ENCODE measurements around the gene GRID1. TPM values are rescaled to one million over a fixed set of nuclear protein-coding genes. Genes with fewer than 3 reads are reported as not detected.

Gene GRID1
- total and polyA plus RNA-seq, 8 donors = 0.31 to 8.5 (median 1.0) TPM; not detected in 1

GRCh38 chr10:85612378-85612775 is 754.2 kb downstream of the GRID1 start:
- no peak for TF ChIP-seq POLR2AphosphoS5 (IDR thresholded peaks at IDR 0.05)
- DNase-seq = peak in 1 of 2 donors; percentile 32
- H3K9me3 ChIP-seq = peaks cover 0 to 5% (median 3%) of the 10 kb centered on the region in 4 donors
- H3K4me1 ChIP-seq = no peaks in the 10 kb centered on the region
- H3K4me3 ChIP-seq = no peak overlapping the region
- no peak overlapping the region for H3K27ac ChIP-seq
- no peaks in the 10 kb centered on the region for H3K27me3 ChIP-seq
- WGBS, 5 donors = 58 to 75% (median 69%) methylated on average over 3 of the region's 3 CpGs
- no peaks in the 10 kb centered on the region for H3K36me3 ChIP-seq
- intact Hi-C loops (cut with DNase I; ENCODE audit: low total_unique reads) = no loop called here

GRCh38 chr10:85611746-85612377 is 754.7 kb downstream of the GRID1 start:
- Histone ChIP-seq H3K36me3 (no peaks in the 10 kb centered on the region), H3K9me3 (peaks cover 0 to 5% (median 3%) of the 10 kb centered on the region in 4 donors), H3K4me1 (no peaks in the 10 kb centered on the region), H3K27me3 (no peaks in the 10 kb centered on the region), H3K27ac (no peak overlapping the region), H3K4me3 (no peak overlapping the region)
- WGBS, 5 donors = 77 to 84% (median 80%) methylated on average over 7 of the region's 7 CpGs
- intact Hi-C loops (cut with DNase I; ENCODE audit: low total_unique reads) = no loop called here
- no peak for TF ChIP-seq POLR2AphosphoS5 (IDR thresholded peaks at IDR 0.05)
- no peak for TF ChIP-seq EP300 (IDR thresholded peaks at IDR 0.05)
- TF ChIP-seq POLR2A (IDR thresholded peaks at IDR 0.05) = no peak
- TF ChIP-seq, protein P1, sequence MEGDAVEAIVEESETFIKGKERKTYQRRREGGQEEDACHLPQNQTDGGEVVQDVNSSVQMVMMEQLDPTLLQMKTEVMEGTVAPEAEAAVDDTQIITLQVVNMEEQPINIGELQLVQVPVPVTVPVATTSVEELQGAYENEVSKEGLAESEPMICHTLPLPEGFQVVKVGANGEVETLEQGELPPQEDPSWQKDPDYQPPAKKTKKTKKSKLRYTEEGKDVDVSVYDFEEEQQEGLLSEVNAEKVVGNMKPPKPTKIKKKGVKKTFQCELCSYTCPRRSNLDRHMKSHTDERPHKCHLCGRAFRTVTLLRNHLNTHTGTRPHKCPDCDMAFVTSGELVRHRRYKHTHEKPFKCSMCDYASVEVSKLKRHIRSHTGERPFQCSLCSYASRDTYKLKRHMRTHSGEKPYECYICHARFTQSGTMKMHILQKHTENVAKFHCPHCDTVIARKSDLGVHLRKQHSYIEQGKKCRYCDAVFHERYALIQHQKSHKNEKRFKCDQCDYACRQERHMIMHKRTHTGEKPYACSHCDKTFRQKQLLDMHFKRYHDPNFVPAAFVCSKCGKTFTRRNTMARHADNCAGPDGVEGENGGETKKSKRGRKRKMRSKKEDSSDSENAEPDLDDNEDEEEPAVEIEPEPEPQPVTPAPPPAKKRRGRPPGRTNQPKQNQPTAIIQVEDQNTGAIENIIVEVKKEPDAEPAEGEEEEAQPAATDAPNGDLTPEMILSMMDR (IDR thresholded peaks at IDR 0.05) = no peak
- no peak for DNase-seq

DNA sequence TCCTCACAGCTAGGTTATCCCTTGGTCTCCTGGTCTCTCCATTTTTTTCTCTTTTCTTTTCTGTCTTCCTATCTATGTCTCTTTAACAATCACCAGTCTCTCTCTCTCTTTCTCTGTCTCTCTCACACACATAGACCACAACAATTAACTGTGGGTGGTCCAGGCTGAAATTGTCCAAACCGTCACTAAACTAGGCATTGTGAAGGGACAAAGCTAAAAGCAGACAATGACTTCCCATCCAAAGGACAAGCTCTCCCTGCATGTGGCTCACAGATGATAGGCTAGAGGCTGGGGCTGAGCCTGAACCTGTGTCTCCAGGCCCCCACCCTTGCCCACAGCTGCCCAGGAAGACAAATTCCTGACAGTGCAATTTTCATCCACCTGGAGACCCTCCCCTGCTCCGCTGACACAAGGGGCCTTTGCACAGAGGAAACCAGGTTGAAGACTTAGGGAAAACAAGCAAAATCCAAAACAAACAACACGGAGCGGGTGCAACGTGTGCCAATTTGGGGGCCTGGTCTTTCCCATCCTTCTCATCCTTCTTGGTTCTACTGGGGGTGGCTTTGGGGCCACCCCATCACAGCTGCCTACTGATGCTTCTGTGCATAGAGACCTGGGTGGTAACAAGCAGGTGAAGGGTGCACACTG is 755.4 kb downstream of the GRID1 start:
- no peak for DNase-seq
- 60 to 92% (median 81%) methylated on average over 5 of the region's 5 CpGs for WGBS, 5 donors
- no peaks in the 10 kb centered on the region for H3K4me1 ChIP-seq
- H3K36me3 ChIP-seq = no peaks in the 10 kb centered on the region
- H3K27ac ChIP-seq = no peak overlapping the region
- peaks cover 0 to 5% (median 3%) of the 10 kb centered on the region in 4 donors for H3K9me3 ChIP-seq
- no peak for TF ChIP-seq POLR2A (IDR thresholded peaks at IDR 0.05)
- TF ChIP-seq EP300 (IDR thresholded peaks at IDR 0.05) = no peak
- TF ChIP-seq, protein P1 (IDR thresholded peaks at IDR 0.05) = no peak
- no peak for TF ChIP-seq POLR2AphosphoS5 (IDR thresholded peaks at IDR 0.05)
- no peaks in the 10 kb centered on the region for H3K27me3 ChIP-seq
- no peak overlapping the region for H3K4me3 ChIP-seq
- intact Hi-C loops (cut with DNase I; ENCODE audit: low total_unique reads) = no loop called here

GRCh38 chr10:85610381-85611092 is 756.1 kb downstream of the GRID1 start:
- intact Hi-C loops (cut with DNase I; ENCODE audit: low total_unique reads) = no loop called here
- TF ChIP-seq POLR2AphosphoS5 (IDR thresholded peaks at IDR 0.05) (no peak), EP300 (IDR thresholded peaks at IDR 0.05) (no peak)
- TF ChIP-seq, protein P1 (IDR thresholded peaks at IDR 0.05) = no peak
- no peak overlapping the region for H3K4me3 ChIP-seq

More at GRCh38 chr10:85610381-85611092, 756.1 kb downstream of the GRID1 start:
- Histone ChIP-seq H3K4me1 (no peaks in the 10 kb centered on the region), H3K27me3 (no peaks in the 10 kb centered on the region), H3K36me3 (no peaks in the 10 kb centered on the region), H3K9me3 (peaks cover 0 to 5% (median 3%) of the 10 kb centered on the region in 4 donors), H3K27ac (no peak overlapping the region)
- no peak for DNase-seq
- 73 to 81% (median 74%) methylated on average over 3 of the region's 3 CpGs for WGBS, 5 donors
